GM12892 (cell line): ENCODE results near the gene C19orf81.

ENCODE experiments used
- POLR2A ChIP-seq: IDR thresholded peaks from 2 replicates; pipeline ENCODE4 v1.6.1; 2011; ENCODE audit warnings: low read depth, low read length, control low read depth
- POLR2AphosphoS5 ChIP-seq: IDR thresholded peaks from 2 replicates; pipeline ENCODE4 v1.6.1; 2011; ENCODE audit warnings: low read depth, low read length, control low read depth

DNA sequence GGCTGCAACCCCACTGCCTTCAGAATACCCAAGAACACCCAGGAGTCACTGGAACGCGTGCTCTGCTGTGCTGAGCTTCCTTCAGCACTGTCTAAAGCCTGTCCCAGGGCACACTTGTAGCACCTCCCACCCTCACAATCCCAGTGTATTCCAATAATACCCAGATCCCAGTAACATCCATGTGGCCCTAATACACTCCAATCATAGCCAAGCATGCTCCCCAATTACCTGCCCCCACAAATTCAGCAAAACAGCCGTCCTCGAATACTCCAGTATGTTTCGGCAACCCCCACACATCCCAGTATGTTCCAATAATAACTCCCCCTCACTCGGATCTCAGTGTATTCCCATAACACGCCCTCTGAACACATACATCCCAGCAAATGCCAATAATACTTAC lies 41.2 kb downstream of the C19orf81 start:
- TF ChIP-seq POLR2A (no peak), POLR2AphosphoS5 (no peak)
